Mammary epithelial cell (primary cell): ENCODE data around the gene MEF2D.

ENCODE experiments used
- EZH2 ChIP-seq: IDR thresholded peaks from 2 replicates; pipeline ENCODE4 v1.6.1; 2012; ENCODE audit warnings: low read length, inconsistent platforms, borderline replicate concordance
- TF ChIP-seq, protein P1 (sequence below), 2 donors: IDR thresholded peaks in 1 of 2; conservative IDR thresholded peaks in 1 of 2; 2 replicates each; pipeline ENCODE4 v1.5.1; 2011 to 2012; ENCODE audit warnings: inconsistent platforms in 2 of 2, low read length in 2 of 2, mild to moderate bottlenecking in 2 of 2, control low read depth in 1 of 2, low read depth in 1 of 2; ENCODE audit not compliant: insufficient read depth in 1 of 2; ENCODE audit errors: extremely low read depth in 1 of 2

GRCh38 chr1:156498432-156499193 is 2.0 kb downstream of the MEF2D start:
- TF ChIP-seq, protein P1, sequence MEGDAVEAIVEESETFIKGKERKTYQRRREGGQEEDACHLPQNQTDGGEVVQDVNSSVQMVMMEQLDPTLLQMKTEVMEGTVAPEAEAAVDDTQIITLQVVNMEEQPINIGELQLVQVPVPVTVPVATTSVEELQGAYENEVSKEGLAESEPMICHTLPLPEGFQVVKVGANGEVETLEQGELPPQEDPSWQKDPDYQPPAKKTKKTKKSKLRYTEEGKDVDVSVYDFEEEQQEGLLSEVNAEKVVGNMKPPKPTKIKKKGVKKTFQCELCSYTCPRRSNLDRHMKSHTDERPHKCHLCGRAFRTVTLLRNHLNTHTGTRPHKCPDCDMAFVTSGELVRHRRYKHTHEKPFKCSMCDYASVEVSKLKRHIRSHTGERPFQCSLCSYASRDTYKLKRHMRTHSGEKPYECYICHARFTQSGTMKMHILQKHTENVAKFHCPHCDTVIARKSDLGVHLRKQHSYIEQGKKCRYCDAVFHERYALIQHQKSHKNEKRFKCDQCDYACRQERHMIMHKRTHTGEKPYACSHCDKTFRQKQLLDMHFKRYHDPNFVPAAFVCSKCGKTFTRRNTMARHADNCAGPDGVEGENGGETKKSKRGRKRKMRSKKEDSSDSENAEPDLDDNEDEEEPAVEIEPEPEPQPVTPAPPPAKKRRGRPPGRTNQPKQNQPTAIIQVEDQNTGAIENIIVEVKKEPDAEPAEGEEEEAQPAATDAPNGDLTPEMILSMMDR (conservative IDR thresholded peaks at IDR 0.05 in 1 of 2, IDR thresholded peaks at IDR 0.05 in 1 of 2; ENCODE audit: extremely low read depth in 1 of 2, insufficient read depth in 1 of 2, low read depth in 1 of 2, low read length in 2 of 2): no peak
- no peak for TF ChIP-seq EZH2
